Measurements from ENCODE around the gene UMODL1.

Gene UMODL1

DNA sequence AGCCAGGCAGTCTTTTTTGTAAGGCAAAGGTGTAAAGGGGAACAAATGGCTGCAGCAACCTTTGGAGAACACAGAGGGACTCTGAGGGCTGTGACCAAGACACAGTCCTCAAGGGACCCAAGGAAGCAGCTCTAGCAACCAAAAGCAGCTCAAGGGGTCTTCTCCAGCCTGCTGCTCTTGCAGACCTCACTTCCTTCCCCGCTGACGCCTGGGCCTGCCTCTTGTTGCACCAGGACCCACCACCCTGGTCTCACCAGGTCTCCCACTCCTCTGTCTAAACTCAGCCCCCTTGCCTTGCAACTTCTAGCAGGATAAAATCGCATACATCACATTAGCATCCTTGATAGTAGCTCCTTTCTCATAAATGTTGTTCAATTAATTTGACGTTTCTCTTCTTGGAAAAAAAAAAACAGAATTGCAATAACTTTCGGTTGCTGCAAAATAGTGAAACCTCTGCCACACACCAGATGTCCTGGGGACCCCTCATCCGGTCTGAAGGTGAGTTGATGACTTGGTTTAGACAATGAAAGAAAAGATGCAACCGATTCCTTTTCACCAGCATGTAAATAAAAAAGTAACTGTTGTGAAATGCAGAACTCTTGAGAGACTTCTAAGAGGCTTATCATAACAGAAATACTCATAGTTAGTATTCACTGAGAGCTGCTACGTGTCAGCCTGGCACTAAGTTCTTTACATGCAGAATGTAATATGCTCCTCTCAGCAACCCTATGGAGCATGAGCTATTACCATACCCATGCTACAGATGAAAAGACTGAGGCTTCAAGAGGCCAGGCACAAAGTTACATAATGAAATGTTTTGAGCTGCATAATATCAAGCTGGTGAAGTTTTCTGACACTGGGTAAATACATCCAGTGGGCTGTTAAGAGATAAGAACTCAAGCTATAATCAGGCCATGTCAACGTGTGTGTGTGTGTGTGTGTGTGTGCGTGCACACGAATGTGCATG is 58.5 kb downstream of the UMODL1 start:
- H3K4me3 ChIP-seq (ENCODE audit: low read depth, low read length) = no peak overlapping the region
- TF ChIP-seq, protein P1, sequence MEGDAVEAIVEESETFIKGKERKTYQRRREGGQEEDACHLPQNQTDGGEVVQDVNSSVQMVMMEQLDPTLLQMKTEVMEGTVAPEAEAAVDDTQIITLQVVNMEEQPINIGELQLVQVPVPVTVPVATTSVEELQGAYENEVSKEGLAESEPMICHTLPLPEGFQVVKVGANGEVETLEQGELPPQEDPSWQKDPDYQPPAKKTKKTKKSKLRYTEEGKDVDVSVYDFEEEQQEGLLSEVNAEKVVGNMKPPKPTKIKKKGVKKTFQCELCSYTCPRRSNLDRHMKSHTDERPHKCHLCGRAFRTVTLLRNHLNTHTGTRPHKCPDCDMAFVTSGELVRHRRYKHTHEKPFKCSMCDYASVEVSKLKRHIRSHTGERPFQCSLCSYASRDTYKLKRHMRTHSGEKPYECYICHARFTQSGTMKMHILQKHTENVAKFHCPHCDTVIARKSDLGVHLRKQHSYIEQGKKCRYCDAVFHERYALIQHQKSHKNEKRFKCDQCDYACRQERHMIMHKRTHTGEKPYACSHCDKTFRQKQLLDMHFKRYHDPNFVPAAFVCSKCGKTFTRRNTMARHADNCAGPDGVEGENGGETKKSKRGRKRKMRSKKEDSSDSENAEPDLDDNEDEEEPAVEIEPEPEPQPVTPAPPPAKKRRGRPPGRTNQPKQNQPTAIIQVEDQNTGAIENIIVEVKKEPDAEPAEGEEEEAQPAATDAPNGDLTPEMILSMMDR (conservative IDR thresholded peaks at IDR 0.05; ENCODE audit: low read depth, low read length) = no peak
- DNase-seq (ENCODE audit: low read depth) = no peak

DNA sequence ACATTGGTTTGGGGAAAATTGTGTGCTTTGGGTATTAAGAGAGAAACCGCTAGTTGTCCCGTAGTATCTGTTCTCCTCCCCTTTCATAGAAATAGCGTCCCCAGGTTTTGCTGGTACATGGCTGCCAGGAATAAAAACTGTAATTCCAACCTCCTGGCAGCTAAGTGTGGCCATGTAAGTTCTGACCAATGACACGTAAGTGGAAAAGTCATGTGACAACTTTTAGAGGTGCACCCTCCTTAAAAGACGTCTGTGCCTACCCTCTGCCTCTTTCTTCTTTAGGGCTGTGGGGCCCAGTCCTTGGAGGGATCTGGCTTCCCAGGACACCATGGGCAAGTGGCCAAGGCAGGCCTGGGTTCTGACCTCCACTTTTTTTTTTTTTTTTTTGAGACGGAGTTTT is 59.3 kb downstream of the UMODL1 start:
- TF ChIP-seq, protein P1 (conservative IDR thresholded peaks at IDR 0.05; ENCODE audit: low read depth, low read length) = no peak
- no peak overlapping the region for H3K4me3 ChIP-seq (ENCODE audit: low read depth, low read length)
- no peak for DNase-seq (ENCODE audit: low read depth)

DNA sequence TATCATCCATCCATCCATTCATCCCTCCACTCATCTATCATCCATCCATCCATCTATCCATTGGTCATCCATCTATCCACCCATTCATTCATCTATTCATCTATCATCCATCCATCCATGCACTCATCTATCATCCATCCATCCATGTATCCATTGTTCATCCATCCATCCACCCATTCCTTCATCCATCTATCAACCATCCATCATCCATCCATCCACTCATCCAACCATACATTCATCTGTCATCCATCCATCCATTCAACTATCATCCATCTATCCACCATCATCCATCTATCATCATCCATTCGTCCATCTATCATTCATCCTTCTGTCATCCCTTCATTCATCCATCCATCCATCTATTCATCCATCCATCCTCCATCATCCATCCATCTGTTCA is 61.1 kb downstream of the UMODL1 start:
- no peak for DNase-seq (ENCODE audit: low read depth)
- TF ChIP-seq, protein P1 (conservative IDR thresholded peaks at IDR 0.05; ENCODE audit: low read depth, low read length) = no peak
- no peak overlapping the region for H3K4me3 ChIP-seq (ENCODE audit: low read depth, low read length)

DNA sequence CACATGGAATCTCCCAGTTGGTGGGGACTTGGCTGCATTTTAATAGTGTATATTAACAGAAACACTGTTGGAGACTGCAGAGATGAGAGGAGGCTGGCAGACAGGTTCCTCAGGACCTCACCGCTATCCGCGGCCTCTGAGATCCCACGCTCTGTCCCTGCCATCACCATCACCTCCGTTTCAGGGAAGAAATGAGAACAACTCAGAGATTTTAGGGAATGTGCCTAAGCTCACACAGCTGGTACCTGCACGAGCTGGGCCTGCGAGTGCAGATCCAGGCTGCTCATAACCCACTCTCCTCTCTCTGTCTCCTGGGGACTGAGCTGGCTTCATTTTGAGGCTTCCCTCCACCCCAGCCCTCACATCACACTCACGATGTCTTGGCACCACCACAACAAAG is 62.0 kb downstream of the UMODL1 start:
- no peak for DNase-seq (ENCODE audit: low read depth)
- no peak overlapping the region for H3K4me3 ChIP-seq (ENCODE audit: low read depth, low read length)
- TF ChIP-seq, protein P1 (conservative IDR thresholded peaks at IDR 0.05; ENCODE audit: low read depth, low read length) = no peak

DNA sequence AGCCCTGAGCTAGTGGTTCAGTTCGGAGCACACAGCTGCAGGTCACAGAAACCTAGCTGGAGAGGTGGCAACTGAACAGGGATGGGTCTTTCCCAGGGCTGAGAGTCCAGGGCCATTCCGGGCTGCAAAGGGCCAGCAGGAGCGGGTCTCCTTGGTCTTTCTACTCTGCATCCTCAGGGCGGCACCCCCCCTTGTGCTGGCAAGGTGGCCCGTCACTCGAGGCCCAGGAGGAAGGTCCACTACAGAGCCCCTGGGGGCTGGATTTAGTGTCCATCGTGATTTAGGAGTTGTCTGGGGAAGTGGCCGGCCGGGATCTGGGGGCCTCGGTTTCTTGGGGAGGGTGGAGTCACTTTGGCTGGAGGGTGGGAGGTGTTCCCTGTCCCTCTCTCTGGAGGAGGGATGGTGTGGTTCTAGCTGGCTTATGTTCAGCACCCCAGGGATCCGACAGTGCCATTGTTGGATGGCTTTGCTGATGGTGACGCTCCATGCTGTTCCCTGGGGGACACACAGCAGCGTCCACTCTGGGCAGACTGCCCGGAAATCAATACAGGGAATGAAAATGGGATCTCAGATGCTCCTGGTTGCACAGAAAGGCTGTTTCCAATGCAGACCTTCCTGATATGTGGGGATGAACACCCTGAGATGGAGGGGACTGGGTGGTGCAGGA is 64.4 kb downstream of the UMODL1 start:
- TF ChIP-seq, protein P1 (conservative IDR thresholded peaks at IDR 0.05; ENCODE audit: low read depth, low read length) = no peak
- DNase-seq (ENCODE audit: low read depth) = no peak

DNA sequence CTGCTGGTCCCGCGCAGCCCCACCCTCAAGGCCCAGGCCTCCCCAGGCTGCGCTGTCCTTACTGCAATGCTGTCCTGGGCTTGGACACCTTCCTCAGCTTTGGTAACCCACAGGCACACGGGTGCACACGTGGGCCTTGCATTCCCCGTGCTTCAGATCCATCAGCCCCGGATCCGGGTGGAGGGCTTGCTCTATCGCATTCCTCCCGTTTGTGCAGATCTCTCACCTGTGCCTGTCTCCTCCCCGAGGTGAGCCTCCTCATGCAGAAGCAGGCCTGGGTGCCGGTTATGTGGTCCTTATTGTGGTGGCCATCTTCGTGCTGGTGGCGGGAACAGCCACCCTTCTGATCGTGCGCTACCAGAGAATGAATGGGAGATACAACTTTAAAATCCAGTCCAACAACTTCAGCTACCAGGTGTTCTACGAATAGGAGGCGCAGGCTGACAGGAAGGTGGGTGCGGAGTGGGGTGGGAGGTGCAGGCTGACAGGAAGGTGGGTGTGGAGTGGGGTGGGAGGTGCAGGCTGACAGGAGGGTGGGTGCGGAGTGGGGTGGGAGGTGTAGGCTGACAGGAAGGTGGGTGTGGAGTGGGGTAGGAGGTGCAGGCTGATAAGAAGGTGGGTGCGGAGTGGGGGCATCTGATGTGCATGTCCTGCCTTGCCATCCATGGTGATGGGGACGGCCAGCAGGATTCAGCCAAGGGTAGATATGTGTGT is 66.2 kb downstream of the UMODL1 start:
- no peak overlapping the region for H3K4me3 ChIP-seq (ENCODE audit: low read depth, low read length)
- TF ChIP-seq, protein P1 (conservative IDR thresholded peaks at IDR 0.05; ENCODE audit: low read depth, low read length) = no peak
- no peak for DNase-seq (ENCODE audit: low read depth)

More for the DNA sequence above, 64.4 kb downstream of the UMODL1 start:
- no peak overlapping the region for H3K4me3 ChIP-seq (ENCODE audit: low read depth, low read length)
